Left ventricle myocardium inferior (tissue), 1 donor: ENCODE data around the gene COBLL1. TPM values are rescaled to one million over a fixed set of nuclear protein-coding genes. Genes with fewer than 3 reads are reported as not detected.

Source experiments
- DNase-seq: peaks from one replicate; pipeline ENCODE4 v3.0.0-alpha.2; 2020
- H3K27ac ChIP-seq: fragments of 200-600 bp; replicated peaks from 2 replicates; pipeline ENCODE4 v1.8.0; 2021
- H3K27me3 ChIP-seq: fragments of 200-600 bp; 2 replicates; pipeline ENCODE4 v1.8.0; 2021; ENCODE audit warnings: low read depth
- H3K36me3 ChIP-seq: fragments of 200-600 bp; 2 replicates; pipeline ENCODE4 v1.8.0; 2021
- H3K4me1 ChIP-seq: fragments of 200-600 bp; 2 replicates; pipeline ENCODE4 v1.8.0; 2021
- H3K4me3 ChIP-seq: fragments of 200-600 bp; 2 replicates; pipeline ENCODE4 v1.8.0; 2021; ENCODE audit warnings: mild to moderate bottlenecking, moderate library complexity
- H3K9me3 ChIP-seq: fragments of 200-600 bp; replicated peaks from 2 replicates; pipeline ENCODE4 v1.8.0; 2021
- CTCF ChIP-seq: fragments of 200-600 bp; IDR thresholded peaks from 2 replicates; pipeline ENCODE4 v1.8.0; 2021; ENCODE audit warnings: antibody characterized with exemption, mild to moderate bottlenecking, borderline replicate concordance
- intact Hi-C: fragments of 100-400 bp; cut with micrococcal nuclease; formaldehyde crosslinking; loops from one replicate; pipeline ENCODE4 v1.11.0; 2022
- total RNA-seq: library from RNA; stranded (reverse); fragmentation: NEBNext Ultra II Directional; extraction: Animal tissue kit (Norgen Biotek cat#: 25700); gene quantifications from one replicate; pipeline ENCODE4 v1.2.1, GENCODE V29; 2021
- donor health status: DM: no; HTN: yes; CAD: no; lungs with severe emphysema.

Gene COBLL1
- total RNA-seq, 1 donor from 2014 or later = 15.3 TPM

- Histone ChIP-seq H3K9me3 (no peaks in the 10 kb centered on the region), H3K4me1 (peaks cover 41% of the 10 kb centered on the region), H3K27me3 (no peaks in the 10 kb centered on the region), H3K4me3 (no peak overlapping the region), H3K27ac (no peak overlapping the region), H3K36me3 (no peaks in the 10 kb centered on the region)
- intact Hi-C loops = no loop called here
- no peak for TF ChIP-seq CTCF
- no peak for DNase-seq
Measured at GRCh38 chr2:164823126-164823525, 18.5 kb downstream of the COBLL1 start.

GRCh38 chr2:164821338-164821737, 20.3 kb downstream of the COBLL1 start:
- no peak for TF ChIP-seq CTCF
- Histone ChIP-seq H3K9me3 (no peaks in the 10 kb centered on the region), H3K36me3 (no peaks in the 10 kb centered on the region), H3K4me3 (no peak overlapping the region), H3K27me3 (no peaks in the 10 kb centered on the region), H3K4me1 (peaks cover 36% of the 10 kb centered on the region), H3K27ac (peak overlapping the region; percentile 10)
- DNase-seq = no peak
- intact Hi-C loops = no loop called here

GRCh38 chr2:164818149-164819136, 23.2 kb downstream of the COBLL1 start:
- H3K36me3 ChIP-seq = no peaks in the 10 kb centered on the region
- no peak overlapping the region for H3K27ac ChIP-seq
- TF ChIP-seq CTCF = no peak
- H3K9me3 ChIP-seq = no peaks in the 10 kb centered on the region
- H3K4me3 ChIP-seq = no peak overlapping the region
- DNase-seq = no peak
- H3K4me1 ChIP-seq = peaks cover 47% of the 10 kb centered on the region
- intact Hi-C loops = no loop called here
- H3K27me3 ChIP-seq = no peaks in the 10 kb centered on the region

GRCh38 chr2:164816900-164817299, 24.7 kb downstream of the COBLL1 start:
- Histone ChIP-seq H3K27ac (peak overlapping the region; percentile 28), H3K4me1 (peaks cover 51% of the 10 kb centered on the region)

GRCh38 chr2:164816046-164816445, 25.6 kb downstream of the COBLL1 start:
- Histone ChIP-seq H3K4me3 (no peak overlapping the region), H3K36me3 (no peaks in the 10 kb centered on the region), H3K27me3 (no peaks in the 10 kb centered on the region), H3K27ac (peak overlapping the region; percentile 28), H3K9me3 (no peaks in the 10 kb centered on the region), H3K4me1 (peaks cover 51% of the 10 kb centered on the region)
- no peak for TF ChIP-seq CTCF
- intact Hi-C loops = no loop called here
- no peak for DNase-seq

More at GRCh38 chr2:164816900-164817299, 24.7 kb downstream of the COBLL1 start:
- no peak overlapping the region for H3K4me3 ChIP-seq
- no peak for DNase-seq
- intact Hi-C loops = no loop called here
- H3K36me3 ChIP-seq = no peaks in the 10 kb centered on the region
- H3K9me3 ChIP-seq = no peaks in the 10 kb centered on the region
- no peak for TF ChIP-seq CTCF
- no peaks in the 10 kb centered on the region for H3K27me3 ChIP-seq
